Fibroblast of lung (primary cell): ENCODE measurements around the gene SCN8A. TPM values are rescaled to one million over a fixed set of nuclear protein-coding genes. Genes with fewer than 3 reads are reported as not detected.
"Not testable (repeated sequence)": the region's sequence is repeated elsewhere in the genome, so short reads cannot be mapped to it uniquely, and the experiment has no call there.

Experiments
- DNase-seq, 2 donors: peaks; one replicate each; pipeline versions ENCODE4 v3.0.0 to v3.0.0-alpha.2; 2010; ENCODE audit warnings: low read depth in 2 of 2
- H2AFZ ChIP-seq: 2 replicates; pipeline ENCODE4 v1.5.1; 2012; ENCODE audit warnings: low read length, control low read depth, inconsistent platforms
- H3K27ac ChIP-seq: 2 replicates; pipeline ENCODE4 v1.5.1; 2011; ENCODE audit warnings: low read length, control low read depth; ENCODE audit not compliant: insufficient read depth
- H3K27me3 ChIP-seq: 2 replicates; pipeline ENCODE4 v1.5.1; 2011; ENCODE audit warnings: mild to moderate bottlenecking, low read length; ENCODE audit not compliant: control insufficient read depth, insufficient read depth
- H3K36me3 ChIP-seq: 2 replicates; pipeline ENCODE4 v1.5.1; 2011; ENCODE audit warnings: low read length; ENCODE audit not compliant: control insufficient read depth, insufficient read depth
- H3K4me1 ChIP-seq: 2 replicates; pipeline ENCODE4 v1.5.1; 2011; ENCODE audit warnings: low read length; ENCODE audit not compliant: control insufficient read depth, insufficient read depth; ENCODE audit errors: extremely low read depth
- H3K4me2 ChIP-seq: 2 replicates; pipeline ENCODE4 v1.5.1; 2011; ENCODE audit warnings: low read length, control low read depth; ENCODE audit not compliant: insufficient read depth; ENCODE audit errors: extremely low read depth
- H3K4me3 ChIP-seq, 4 experiments: fragments of 200-600 bp in 1 of 4; sonication (generic) in 1 of 4; replicated peaks in 1 of 4; 2 replicates each; pipeline ENCODE4 v1.5.1; 2011 to 2016; ENCODE audit warnings: low read length in 4 of 4, low read depth in 3 of 4, mild to moderate bottlenecking in 3 of 4, control low read depth in 2 of 4, inconsistent platforms in 1 of 4, mixed read lengths in 1 of 4; ENCODE audit not compliant: insufficient read depth in 1 of 4; ENCODE audit errors: control extremely low read depth in 1 of 4
- H3K79me2 ChIP-seq: 2 replicates; pipeline ENCODE4 v1.5.1; 2012; ENCODE audit warnings: mild to moderate bottlenecking, low read length, inconsistent platforms; ENCODE audit not compliant: control insufficient read depth, insufficient read depth
- H3K9ac ChIP-seq: 2 replicates; pipeline ENCODE4 v1.5.1; 2011; ENCODE audit warnings: mild to moderate bottlenecking, low read length, control low read depth; ENCODE audit not compliant: insufficient read depth
- H3K9me3 ChIP-seq: 2 replicates; pipeline ENCODE4 v1.5.1; 2012; ENCODE audit warnings: low read depth, low read length; ENCODE audit not compliant: control insufficient read depth, insufficient read depth
- H4K20me1 ChIP-seq: 2 replicates; pipeline ENCODE4 v1.5.1; 2011; ENCODE audit warnings: low read length; ENCODE audit not compliant: control insufficient read depth, insufficient read depth; ENCODE audit errors: extremely low read depth
- CTCF ChIP-seq, 2 donors: IDR thresholded peaks in 1 of 2; conservative IDR thresholded peaks in 1 of 2; 1 replicate in 1 of 2; 2 replicates in 1 of 2; pipeline ENCODE4 v1.5.1; 2011 to 2012; ENCODE audit warnings: low read length in 2 of 2, control low read depth in 1 of 2, inconsistent platforms in 1 of 2, low read depth in 1 of 2, mild to moderate bottlenecking in 1 of 2
- EZH2 ChIP-seq: IDR thresholded peaks from 2 replicates; pipeline ENCODE4 v1.5.1; 2012; ENCODE audit warnings: low read length, control low read depth, mild to moderate bottlenecking; ENCODE audit errors: missing control alignments
- polyA plus RNA-seq, 2 donors: library from polyadenylated mRNA; depleted of rRNA in 1 of 2; stranded (reverse) in 1 of 2; unstranded in 1 of 2; fragments of >200 nt; gene quantifications; 2 replicates each; pipeline ENCODE4 v1.2.1, GENCODE V29; 2011 to 2012; ENCODE audit warnings: missing spikeins in 1 of 2
- total RNA-seq: library from RNA; depleted of rRNA; stranded (reverse); fragments of >200 nt; gene quantifications from 2 replicates; pipeline ENCODE4 v1.2.1, GENCODE V29; 2014

SCN8A gene
- total and polyA plus RNA-seq, 2 donors (not counting 1 experiment from before 2014, with no cell fraction given): 12.8 to 27.2 TPM

GRCh38 chr12:51797301-51797700 lies 206.3 kb downstream of the SCN8A start:
- Histone ChIP-seq H3K27ac (no peak overlapping the region), H3K79me2 (no peaks in the 10 kb centered on the region), H3K9me3 (no peaks in the 10 kb centered on the region), H3K36me3 (no peaks in the 10 kb centered on the region), H2AFZ (no peak overlapping the region), H3K4me3 (no peak overlapping the region), H3K9ac (no peak overlapping the region), H3K27me3 (no peaks in the 10 kb centered on the region), H3K4me1 (no peaks in the 10 kb centered on the region), H4K20me1 (no peaks in the 10 kb centered on the region), H3K4me2 (no peak overlapping the region)
- TF ChIP-seq EZH2 (no peak), CTCF (conservative IDR thresholded peaks at IDR 0.05 in 1 of 2, IDR thresholded peaks at IDR 0.05 in 1 of 2; ENCODE audit: low read depth in 1 of 2, low read length in 2 of 2) (no peak)
- DNase-seq: no peak

- H3K27me3 ChIP-seq, H3K9me3 ChIP-seq, H3K9ac ChIP-seq, DNase-seq, H2AFZ ChIP-seq, H3K79me2 ChIP-seq, H3K4me2 ChIP-seq, H3K4me3 ChIP-seq, H3K27ac ChIP-seq, H4K20me1 ChIP-seq, H3K36me3 ChIP-seq, H3K4me1 ChIP-seq: not testable (repeated sequence)
Observed at GRCh38 chr12:51798051-51798450, 207.0 kb downstream of the SCN8A start.

GRCh38 chr12:51798501-51798900 lies 207.5 kb downstream of the SCN8A start:
- Histone ChIP-seq H3K4me1 (no peaks in the 10 kb centered on the region), H3K36me3 (no peaks in the 10 kb centered on the region), H3K4me3 (no peak overlapping the region), H2AFZ (no peak overlapping the region), H4K20me1 (no peaks in the 10 kb centered on the region), H3K27me3 (no peaks in the 10 kb centered on the region), H3K79me2 (no peaks in the 10 kb centered on the region), H3K27ac (no peak overlapping the region), H3K9ac (no peak overlapping the region), H3K4me2 (no peak overlapping the region), H3K9me3 (no peaks in the 10 kb centered on the region)
- DNase-seq: no peak
- no peak for TF ChIP-seq EZH2
- no peak for TF ChIP-seq CTCF (conservative IDR thresholded peaks at IDR 0.05 in 1 of 2, IDR thresholded peaks at IDR 0.05 in 1 of 2; ENCODE audit: low read depth in 1 of 2, low read length in 2 of 2)
